ENCODE data around the gene KCTD19. TPM values are rescaled to one million over a fixed set of nuclear protein-coding genes. Genes with fewer than 3 reads are reported as not detected.

KCTD19 gene
- total RNA-seq, 1 experiment from 2014 or later: not detected

DNA sequence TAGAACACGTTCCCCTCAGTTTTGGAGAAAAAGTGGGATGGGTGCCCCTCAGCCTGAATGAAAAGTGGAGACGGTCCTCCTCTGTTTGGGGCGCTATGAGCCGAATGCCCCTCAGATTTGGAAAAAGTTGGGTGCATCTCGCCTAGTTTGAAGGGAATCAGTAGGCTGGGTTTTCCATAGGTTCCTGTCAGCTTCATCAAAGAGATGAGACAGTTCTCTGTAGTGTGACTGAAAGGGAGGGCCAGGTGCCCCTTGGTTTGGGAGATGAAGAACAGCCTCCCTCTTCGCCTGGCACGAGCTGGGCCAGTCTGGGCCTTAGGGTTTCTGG, 78.5 kb downstream of the KCTD19 start:
- BruUV-seq (replicated peaks): no TSS peak
- H2AFZ ChIP-seq (ENCODE audit: low read length): peak overlapping the region; percentile 94
- intact Hi-C loops (cut with micrococcal nuclease): loop anchor here (10.0 kb wide), 1 partner anchor 53 kb away; the partner anchor contains the start of genes E2F4, ELMO3 and EXOC3L1
- H3K4me3 ChIP-seq (ENCODE audit: low read length): peak overlapping the region; percentile 73
- DNase-seq: no peak
- H3K4me2 ChIP-seq (ENCODE audit: low read length): peak overlapping the region; percentile 95
- peak overlapping the region; percentile 51 for H3K9ac ChIP-seq (ENCODE audit: low read length)
- H3K4me1 ChIP-seq (ENCODE audit: insufficient read depth, low read length): peaks cover 44% of the 10 kb centered on the region
- H3K36me3 ChIP-seq (ENCODE audit: low read depth, low read length): no peaks in the 10 kb centered on the region
- H3K9me2 ChIP-seq (replicated peaks; ENCODE audit: low read length): no peaks in the 10 kb centered on the region
- H3K27ac ChIP-seq (ENCODE audit: low read length): no peak overlapping the region
- no peaks in the 10 kb centered on the region for H3K9me3 ChIP-seq (ENCODE audit: low read length)
- no peak for TF ChIP-seq CTCF (conservative IDR thresholded peaks at IDR 0.05; ENCODE audit: low read depth, low read length)
- TF ChIP-seq EZH2 (IDR thresholded peaks at IDR 0.05; ENCODE audit: low read length, unreplicated experiment): no peak
- TF ChIP-seq EZH2phosphoT487 (IDR thresholded peaks at IDR 0.05; ENCODE audit: borderline replicate concordance, low read length): no peak
- peaks cover 7% of the 10 kb centered on the region for H3F3A ChIP-seq (ENCODE audit: low read length, unreplicated experiment)
- H4K20me1 ChIP-seq (ENCODE audit: low read length): no peaks in the 10 kb centered on the region
- no peak for ATAC-seq
- POLR2A ChIA-PET (ENCODE audit: unreplicated experiment): interaction anchor here (0.6 kb wide), 1 partner anchor 21 kb away, joined by 3 read pairs; no protein-coding TSS in a partner anchor
- no peaks in the 10 kb centered on the region for H3K27me3 ChIP-seq (ENCODE audit: low read length)
- H3K79me2 ChIP-seq (ENCODE audit: low read length): peaks cover 38% of the 10 kb centered on the region
- CTCF ChIA-PET: interaction anchor here (1.7 kb wide), 1 partner anchor 13 kb away, joined by 21 read pairs; no protein-coding TSS in a partner anchor

DNA sequence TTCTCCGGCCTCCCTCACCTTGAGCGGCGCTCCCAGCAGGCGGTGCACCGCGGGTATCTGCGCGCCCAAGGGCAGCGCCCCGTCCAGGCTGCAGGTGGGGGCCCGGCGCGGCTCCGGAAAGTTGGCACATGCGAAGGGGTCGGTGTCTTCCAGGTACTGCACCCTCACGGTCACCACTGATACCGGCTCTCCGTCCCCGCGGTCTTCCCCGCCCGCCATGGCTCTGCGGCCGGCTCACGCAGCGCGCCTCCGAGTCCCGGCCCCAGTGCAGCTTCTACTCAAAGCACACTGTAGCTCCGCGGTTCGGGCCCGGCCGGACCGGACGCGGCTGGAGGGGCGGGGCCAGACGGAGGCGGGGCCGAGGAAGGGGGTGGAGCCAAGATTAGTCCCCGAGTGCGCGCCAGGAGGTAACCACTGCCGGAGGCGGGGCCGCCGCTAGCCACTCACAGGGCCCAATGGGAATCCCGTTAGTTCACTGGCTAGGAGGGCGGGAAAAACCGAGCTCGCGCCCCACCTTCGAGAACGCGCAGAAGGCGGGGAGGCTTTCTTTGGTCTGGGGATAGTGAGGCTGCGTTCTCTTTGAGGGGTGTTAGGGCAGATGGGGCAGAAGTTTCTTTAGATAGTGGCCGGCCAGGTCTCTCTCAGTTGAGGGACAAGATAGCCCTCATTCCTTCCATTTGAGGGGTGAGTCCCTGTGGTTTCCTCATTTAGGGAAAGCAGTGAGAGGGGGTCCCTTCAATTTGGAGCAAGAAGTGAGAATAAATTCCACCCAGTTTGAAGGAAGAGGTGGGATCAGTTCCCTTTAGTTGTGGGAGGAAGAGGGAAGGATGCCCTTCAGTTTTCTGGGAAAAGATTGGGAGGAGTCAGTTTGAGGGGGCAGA, 79.1 kb downstream of the KCTD19 start, which contains the start of gene FHOD1:
Gene FHOD1, minus strand, starts transcription at position 290 of the 881 bp plus-strand sequence. Its CDS starts 71 bp downstream, at position 219.
- CTCF ChIA-PET: interaction anchor here (0.5 to 1.7 kb wide), 7 partner anchors 13 to 226 kb away, joined by 3 to 21 read pairs (median 5); no protein-coding TSS in a partner anchor
- BruUV-seq (replicated peaks): TSS peak; percentile 18

More for the DNA sequence above, 79.1 kb downstream of the KCTD19 start, which contains the start of gene FHOD1:
- H3F3A ChIP-seq (ENCODE audit: low read length, unreplicated experiment): peaks cover 7% of the 10 kb centered on the region
- peak within 1 kb of the TSS; percentile 95 for H3K4me2 ChIP-seq (ENCODE audit: low read length)
- H3K36me3 ChIP-seq (ENCODE audit: low read depth, low read length): no peaks in the 10 kb centered on the region
- H3K9ac ChIP-seq (ENCODE audit: low read length): peak within 1 kb of the TSS; percentile 72
- H3K9me3 ChIP-seq (ENCODE audit: low read length): no peaks in the 10 kb centered on the region
- no peaks in the 10 kb centered on the region for H3K27me3 ChIP-seq (ENCODE audit: low read length)
- no peaks in the 10 kb centered on the region for H3K9me2 ChIP-seq (replicated peaks; ENCODE audit: low read length)
- peak within 1 kb of the TSS; percentile 94 for H2AFZ ChIP-seq (ENCODE audit: low read length)
- H3K79me2 ChIP-seq (ENCODE audit: low read length): peaks cover 43% of the 10 kb centered on the region
- H4K20me1 ChIP-seq (ENCODE audit: low read length): no peaks in the 10 kb centered on the region
- intact Hi-C loops (cut with micrococcal nuclease): loop anchor here (10.0 kb wide), 1 partner anchor 53 kb away; the partner anchor contains the start of genes E2F4, ELMO3 and EXOC3L1
- DNase-seq (peak; percentile 91), ATAC-seq (peak; percentile 55)
- POLR2A ChIA-PET (ENCODE audit: unreplicated experiment): interaction anchor here (0.6 to 0.7 kb wide), 5 partner anchors 20 to 999 kb away, joined by 3 to 7 read pairs (median 4); no protein-coding TSS in a partner anchor
- H3K4me1 ChIP-seq (ENCODE audit: insufficient read depth, low read length): peaks cover 47% of the 10 kb centered on the region
- H3K27ac ChIP-seq (ENCODE audit: low read length): peak within 1 kb of the TSS; percentile 88
- TF ChIP-seq EZH2 (IDR thresholded peaks at IDR 0.05; ENCODE audit: low read length, unreplicated experiment): no peak
- TF ChIP-seq CTCF (conservative IDR thresholded peaks at IDR 0.05; ENCODE audit: low read depth, low read length): no peak
- TF ChIP-seq EZH2phosphoT487 (IDR thresholded peaks at IDR 0.05; ENCODE audit: borderline replicate concordance, low read length): no peak
- H3K4me3 ChIP-seq (ENCODE audit: low read length): peak within 1 kb of the TSS; percentile 89

All from PC-3 (cell line).